Activated T-cell treated with anti-CD3 and anti-CD28 coated beads, Interleukin-2, amount 50 U/mL, for 24 hours (primary cell): ENCODE results near the gene CD209.
"Not testable (repeated sequence)": the region's sequence is repeated elsewhere in the genome, so short reads cannot be mapped to it uniquely, and the experiment has no call there.

Experiments
- DNase-seq: peaks from one replicate; pipeline ENCODE4 v3.0.0-alpha.2; 2020
- H3K27ac Mint-ChIP-seq: 2 replicates; pipeline ENCODE4 v1.8.0; 2020; ENCODE audit warnings: mild to moderate bottlenecking, mixed read lengths
- H3K27me3 Mint-ChIP-seq: 2 replicates; pipeline ENCODE4 v1.8.0; 2020; ENCODE audit warnings: mixed read lengths
- H3K36me3 Mint-ChIP-seq: 2 replicates; pipeline ENCODE4 v1.8.0; 2020; ENCODE audit warnings: low read depth, mixed read lengths
- H3K4me1 Mint-ChIP-seq: 2 replicates; pipeline ENCODE4 v1.8.0; 2020; ENCODE audit warnings: low read depth, mixed read lengths
- H3K4me3 Mint-ChIP-seq: 2 replicates; pipeline ENCODE4 v1.8.0; 2020; ENCODE audit warnings: mild to moderate bottlenecking, moderate library complexity, mixed read lengths
- H3K9me3 Mint-ChIP-seq: 2 replicates; pipeline ENCODE4 v1.8.0; 2020; ENCODE audit warnings: mixed read lengths

The CD209 gene, protein sequence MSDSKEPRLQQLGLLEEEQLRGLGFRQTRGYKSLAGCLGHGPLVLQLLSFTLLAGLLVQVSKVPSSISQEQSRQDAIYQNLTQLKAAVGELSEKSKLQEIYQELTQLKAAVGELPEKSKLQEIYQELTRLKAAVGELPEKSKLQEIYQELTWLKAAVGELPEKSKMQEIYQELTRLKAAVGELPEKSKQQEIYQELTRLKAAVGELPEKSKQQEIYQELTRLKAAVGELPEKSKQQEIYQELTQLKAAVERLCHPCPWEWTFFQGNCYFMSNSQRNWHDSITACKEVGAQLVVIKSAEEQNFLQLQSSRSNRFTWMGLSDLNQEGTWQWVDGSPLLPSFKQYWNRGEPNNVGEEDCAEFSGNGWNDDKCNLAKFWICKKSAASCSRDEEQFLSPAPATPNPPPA

DNA sequence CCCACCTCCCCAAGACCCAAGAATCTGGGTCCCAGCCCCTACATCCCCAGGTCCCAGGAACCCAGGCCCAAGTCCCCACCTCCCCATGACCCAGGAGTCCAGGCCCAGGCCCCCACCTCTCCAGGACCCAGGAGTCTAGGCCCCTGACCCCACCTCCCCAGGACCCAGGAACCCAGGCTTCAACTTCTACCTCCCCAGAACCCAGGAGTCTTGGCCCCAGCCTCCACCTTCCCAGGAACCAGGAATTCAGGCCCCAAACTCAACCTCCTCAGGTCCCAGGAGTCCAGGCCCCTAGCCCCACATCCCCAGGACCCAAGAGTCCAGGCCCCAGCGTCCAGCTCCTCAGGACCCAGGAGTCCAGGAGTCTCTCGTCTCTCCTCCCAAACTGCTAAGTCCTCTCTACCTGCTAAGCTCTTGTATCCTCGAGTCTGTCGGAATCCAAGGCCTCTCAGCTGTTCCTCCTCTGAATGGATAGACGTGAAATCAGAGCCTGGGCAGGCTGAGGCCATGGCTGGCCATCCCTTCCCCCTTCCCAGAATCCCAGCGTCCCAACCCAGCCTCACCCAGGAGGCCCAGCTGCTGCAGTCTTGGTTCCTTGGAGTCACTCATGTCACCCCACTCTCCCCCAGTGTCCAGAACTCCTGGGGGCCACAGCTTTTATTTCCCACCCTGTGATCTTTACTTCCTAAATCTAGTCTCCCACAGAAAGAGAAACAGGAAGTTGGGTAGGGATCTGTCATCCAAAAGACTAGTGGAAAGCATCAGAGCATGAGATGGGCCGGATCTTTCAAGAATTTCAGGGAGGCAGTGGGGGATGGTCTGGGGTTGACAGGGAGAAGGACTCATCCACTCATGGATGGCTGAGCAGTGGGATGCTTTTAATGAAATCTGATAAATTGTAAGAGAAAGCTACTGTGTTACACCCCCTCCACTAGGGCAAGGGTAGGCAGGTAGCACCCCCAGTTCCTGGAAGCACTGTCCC, at the start of gene CD209:
TSS of gene CD209 (minus strand) at position 632 of the 982 bp plus-strand sequence. CDS start at position 609, 23 bp downstream.
- peaks cover 48% of the 10 kb centered on the region for H3K27me3 Mint-ChIP-seq
- H3K36me3 Mint-ChIP-seq, result no peaks in the 10 kb centered on the region
- peak; percentile 28 for DNase-seq
- no peak within 1 kb of the TSS for H3K4me3 Mint-ChIP-seq
- H3K9me3 Mint-ChIP-seq, result peaks cover 14% of the 10 kb centered on the region
- H3K4me1 Mint-ChIP-seq, result peaks cover 30% of the 10 kb centered on the region
- H3K27ac Mint-ChIP-seq, result no peak within 1 kb of the TSS

DNA sequence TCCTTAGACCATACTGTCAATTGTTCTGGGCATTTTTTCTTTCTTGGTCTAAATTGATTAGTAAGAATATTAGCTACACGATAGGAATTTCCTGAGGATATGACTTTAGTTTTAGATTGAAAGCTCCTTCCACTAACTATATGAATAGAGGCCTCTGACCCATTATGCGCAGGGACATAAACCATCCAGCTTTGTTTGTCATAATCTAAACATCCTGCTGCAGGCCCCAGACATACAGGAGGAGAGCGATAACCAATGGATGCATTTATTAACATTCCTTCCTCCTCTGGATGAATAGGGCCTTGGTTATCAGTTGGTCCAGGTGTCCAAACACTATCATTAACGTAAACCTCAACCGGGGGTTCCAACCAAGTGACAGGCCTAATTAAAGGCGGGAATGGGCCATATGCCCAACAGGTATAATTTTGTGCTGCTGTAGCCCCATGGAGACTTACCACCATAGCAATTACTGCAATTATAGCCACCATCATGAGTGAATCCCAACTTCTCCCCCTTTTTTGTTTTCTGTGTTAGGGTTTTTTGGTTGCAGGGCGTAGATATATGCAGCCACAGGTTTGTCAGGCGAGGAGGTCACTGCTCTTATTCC, 48.3 kb upstream of the CD209 start:
- DNase-seq, result no peak

DNA sequence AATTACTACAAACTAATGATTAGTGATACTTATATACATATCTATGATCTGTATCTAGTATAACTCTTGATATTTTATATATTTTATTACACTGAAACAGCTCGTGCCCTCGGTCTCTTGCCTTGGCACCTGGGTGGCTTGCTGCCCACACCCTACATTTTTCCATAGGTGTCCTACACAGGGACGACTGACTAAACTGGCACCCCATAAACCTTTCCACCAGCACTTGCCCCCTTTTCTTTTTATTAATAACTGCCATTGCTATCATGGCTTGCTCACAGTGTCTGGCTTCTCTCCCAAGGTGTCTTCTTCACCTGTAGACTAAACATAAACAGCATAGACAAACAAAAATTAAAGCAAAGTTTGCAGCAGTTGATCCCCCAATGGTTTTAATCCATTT, 46.2 kb upstream of the CD209 start:
- no peak for DNase-seq
- H3K27me3 Mint-ChIP-seq, result peaks cover 40% of the 10 kb centered on the region
- H3K36me3 Mint-ChIP-seq, result no peaks in the 10 kb centered on the region
- peaks cover 8% of the 10 kb centered on the region for H3K4me1 Mint-ChIP-seq
- H3K27ac Mint-ChIP-seq, result no peak overlapping the region
- no peak overlapping the region for H3K4me3 Mint-ChIP-seq
- peaks cover 3% of the 10 kb centered on the region for H3K9me3 Mint-ChIP-seq

More for the DNA sequence above, 48.3 kb upstream of the CD209 start:
- Mint-ChIP-seq H3K9me3 (peaks cover 3% of the 10 kb centered on the region), H3K4me1 (peaks cover 12% of the 10 kb centered on the region), H3K27ac (no peak overlapping the region), H3K4me3 (no peak overlapping the region), H3K27me3 (peaks cover 34% of the 10 kb centered on the region), H3K36me3 (no peaks in the 10 kb centered on the region)

DNA sequence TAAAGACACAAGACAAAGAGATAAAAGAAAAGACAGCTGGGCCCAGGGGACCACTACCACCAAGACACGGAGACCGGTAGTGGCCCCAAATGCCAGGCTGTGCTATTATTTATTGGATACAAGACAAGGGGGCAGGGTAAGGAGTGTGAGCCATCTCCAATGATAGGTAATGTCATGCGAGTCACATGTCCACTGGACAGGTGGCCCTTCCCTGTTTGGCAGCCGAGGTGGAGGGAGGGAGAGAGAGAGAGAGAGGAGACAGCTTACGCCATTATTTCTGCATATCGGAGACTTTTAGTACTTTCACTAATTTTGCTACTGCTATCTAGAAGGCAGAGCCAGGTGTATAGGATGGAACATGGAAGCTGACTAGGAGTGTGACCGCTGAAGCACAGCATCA, 45.4 kb upstream of the CD209 start:
- H3K36me3 Mint-ChIP-seq, DNase-seq, H3K4me1 Mint-ChIP-seq, H3K27ac Mint-ChIP-seq, H3K4me3 Mint-ChIP-seq, H3K9me3 Mint-ChIP-seq: not testable (repeated sequence)
- peaks cover 45% of the 10 kb centered on the region for H3K27me3 Mint-ChIP-seq

DNA sequence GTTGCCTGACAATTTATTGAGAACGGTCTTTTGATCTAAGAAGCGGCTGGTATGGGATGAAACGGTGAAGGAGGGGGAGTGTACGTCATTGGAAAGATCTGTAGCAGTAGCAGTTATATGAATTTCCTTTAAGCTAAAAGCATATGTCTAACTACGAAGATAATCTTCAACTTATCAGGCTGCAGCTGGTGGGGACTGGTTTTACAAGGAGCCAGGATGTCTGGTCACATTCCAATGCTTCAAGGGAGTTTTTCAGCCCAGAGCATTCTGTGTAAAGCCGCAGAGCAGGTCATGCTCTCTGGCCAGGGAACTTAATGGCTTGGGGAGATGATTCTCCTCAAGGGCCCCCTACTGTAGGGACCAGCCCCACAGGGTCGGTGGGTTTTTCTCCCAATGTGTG, 44.9 kb upstream of the CD209 start:
- no peaks in the 10 kb centered on the region for H3K36me3 Mint-ChIP-seq
- no peak overlapping the region for H3K4me3 Mint-ChIP-seq
- H3K9me3 Mint-ChIP-seq, result peaks cover 3% of the 10 kb centered on the region
- peaks cover 46% of the 10 kb centered on the region for H3K27me3 Mint-ChIP-seq
- peaks cover 10% of the 10 kb centered on the region for H3K4me1 Mint-ChIP-seq
- DNase-seq, result no peak
- H3K27ac Mint-ChIP-seq, result no peak overlapping the region

DNA sequence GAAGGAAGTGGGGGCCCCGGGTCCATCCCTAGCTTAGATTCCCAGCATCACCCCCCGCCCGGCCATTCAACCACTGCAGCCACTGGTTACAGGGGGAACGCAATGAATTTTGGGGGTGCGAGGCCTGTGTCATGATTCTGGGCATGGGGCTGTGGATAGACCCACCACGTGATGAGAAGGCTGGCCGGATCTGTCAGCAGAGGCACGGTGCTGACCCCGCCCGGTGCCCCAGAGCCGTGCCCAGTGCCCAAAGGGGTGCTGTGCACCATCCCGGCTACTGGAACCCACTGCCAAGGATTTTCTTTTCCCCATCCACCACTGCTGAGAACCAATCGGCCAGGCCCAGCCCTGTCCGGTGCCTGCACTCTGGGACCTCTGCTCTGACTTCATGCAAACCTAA, 43.1 kb upstream of the CD209 start:
- peaks cover 10% of the 10 kb centered on the region for H3K4me1 Mint-ChIP-seq

DNA sequence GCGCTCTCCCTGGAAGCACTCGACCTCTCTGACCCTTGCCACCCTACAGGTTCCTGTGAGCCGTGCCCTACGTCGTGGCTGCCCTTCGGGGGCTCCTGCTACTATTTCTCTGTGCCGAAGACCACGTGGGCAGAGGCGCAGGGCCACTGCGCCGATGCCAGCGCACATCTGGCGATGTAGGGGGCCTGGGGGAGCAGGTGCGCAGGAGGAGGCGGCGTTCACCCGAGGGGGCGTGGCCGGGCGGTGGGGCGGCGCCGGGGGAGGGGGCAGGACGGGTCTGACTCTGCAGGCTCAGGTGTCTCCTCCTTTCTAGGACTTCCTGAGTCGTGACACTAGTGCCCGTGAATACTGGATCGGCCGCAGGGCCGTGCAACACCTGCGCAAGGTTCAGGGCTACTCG, 42.1 kb upstream of the CD209 start:
- Mint-ChIP-seq H3K27ac (no peak overlapping the region), H3K4me3 (no peak overlapping the region), H3K27me3 (peaks cover 63% of the 10 kb centered on the region), H3K36me3 (no peaks in the 10 kb centered on the region), H3K9me3 (peaks cover 5% of the 10 kb centered on the region), H3K4me1 (peaks cover 10% of the 10 kb centered on the region)
- DNase-seq, result peak; percentile 55

More for the DNA sequence above, 43.1 kb upstream of the CD209 start:
- no peak for DNase-seq
- H3K27ac Mint-ChIP-seq, result no peak overlapping the region
- H3K4me3 Mint-ChIP-seq, result no peak overlapping the region
- H3K36me3 Mint-ChIP-seq, result no peaks in the 10 kb centered on the region
- H3K9me3 Mint-ChIP-seq, result peaks cover 5% of the 10 kb centered on the region
- H3K27me3 Mint-ChIP-seq, result peaks cover 61% of the 10 kb centered on the region

DNA sequence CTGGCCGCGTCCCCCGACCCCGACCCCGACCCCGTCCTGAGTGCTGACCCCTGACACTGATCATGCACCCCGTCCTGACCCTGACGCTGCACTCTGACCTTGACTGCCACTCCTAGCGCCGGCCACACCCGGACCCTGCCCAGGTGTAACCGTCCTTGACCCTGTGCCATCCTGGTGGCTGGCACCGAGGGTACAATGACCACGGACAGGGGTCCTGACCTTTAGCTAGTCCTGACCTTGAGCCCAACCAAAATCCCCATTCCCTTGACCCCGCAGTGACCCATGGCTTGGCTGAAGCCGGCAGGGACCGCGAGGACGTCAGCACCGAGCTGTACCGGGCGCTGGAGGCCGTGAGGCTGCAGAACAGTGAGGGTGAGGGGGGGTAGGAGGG, 41.6 kb upstream of the CD209 start:
- Mint-ChIP-seq H3K9me3 (peaks cover 5% of the 10 kb centered on the region), H3K4me3 (no peak overlapping the region), H3K27ac (no peak overlapping the region), H3K27me3 (peaks cover 63% of the 10 kb centered on the region), H3K4me1 (peaks cover 10% of the 10 kb centered on the region), H3K36me3 (no peaks in the 10 kb centered on the region)
- no peak for DNase-seq

DNA sequence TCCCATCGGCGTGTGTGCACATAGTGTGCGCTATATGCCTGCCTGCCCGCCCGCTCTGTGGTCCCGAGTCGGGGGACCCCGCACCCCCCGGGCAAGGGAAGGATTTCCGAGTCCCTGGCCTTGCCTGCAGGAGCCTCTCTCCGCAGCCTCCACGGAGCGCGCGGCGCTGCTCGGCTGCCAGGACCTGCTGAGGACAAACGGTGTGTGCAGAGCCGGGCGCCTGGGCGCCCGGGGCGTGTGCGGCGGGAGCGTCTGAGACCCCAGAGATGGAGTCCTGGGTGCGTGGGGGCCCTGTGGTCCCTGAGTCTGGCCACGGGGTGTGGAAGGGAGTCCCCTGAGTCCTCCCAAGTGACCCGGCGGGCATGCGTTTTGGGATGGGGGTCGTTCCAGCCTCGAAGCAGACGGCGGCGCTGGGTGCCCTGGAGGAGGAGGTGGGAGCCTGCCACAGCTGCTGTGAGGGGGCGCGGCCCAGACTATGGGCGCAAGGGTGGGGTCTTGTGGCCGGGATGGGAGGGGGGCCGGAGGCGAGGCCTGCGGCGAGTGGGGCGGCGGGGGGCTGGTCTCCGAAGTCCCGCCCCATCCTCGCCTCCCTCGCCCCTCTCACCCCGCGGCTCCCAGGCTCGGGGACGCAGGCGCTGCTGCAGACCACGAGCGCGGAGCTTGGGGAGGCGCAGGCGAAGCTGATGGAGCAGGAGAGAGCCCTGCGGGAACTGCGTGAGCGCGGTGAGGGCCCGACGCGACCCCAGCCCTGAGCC, 41.0 kb upstream of the CD209 start:
- DNase-seq, result no peak
- H3K9me3 Mint-ChIP-seq, result peaks cover 3% of the 10 kb centered on the region
- no peaks in the 10 kb centered on the region for H3K36me3 Mint-ChIP-seq
- H3K27ac Mint-ChIP-seq, result no peak overlapping the region
- peaks cover 10% of the 10 kb centered on the region for H3K4me1 Mint-ChIP-seq
- peaks cover 68% of the 10 kb centered on the region for H3K27me3 Mint-ChIP-seq
- H3K4me3 Mint-ChIP-seq, result no peak overlapping the region

DNA sequence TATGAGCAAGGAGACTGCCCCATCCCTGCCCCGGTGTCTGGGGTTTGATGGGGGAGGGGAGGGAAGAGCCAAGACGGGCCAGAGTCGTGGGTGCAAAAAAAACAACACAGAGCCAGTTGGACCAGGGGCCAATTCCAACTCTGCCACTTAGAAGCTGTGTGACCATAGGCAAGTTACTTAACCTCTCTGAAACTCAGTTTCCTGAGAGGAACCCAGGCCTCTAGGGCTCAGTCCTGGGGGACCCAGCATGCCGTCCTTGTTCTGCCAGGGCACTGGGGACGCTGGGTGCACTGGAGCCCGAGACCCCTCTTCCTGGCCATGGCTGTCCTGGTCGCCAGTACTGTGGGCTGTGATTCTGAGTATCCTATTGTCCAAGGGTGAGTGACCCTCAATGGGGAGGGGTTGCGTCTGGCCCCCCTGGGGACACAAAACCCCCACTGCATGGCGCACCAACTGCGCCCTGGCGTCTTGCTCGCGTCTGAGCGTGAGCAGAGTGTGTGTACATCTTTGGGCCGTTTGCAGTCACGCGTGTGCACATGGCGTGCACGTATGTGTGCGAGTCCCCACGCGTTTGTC, 40.4 kb upstream of the CD209 start:
- DNase-seq, result no peak
- H3K4me3 Mint-ChIP-seq, result no peak overlapping the region
- no peaks in the 10 kb centered on the region for H3K36me3 Mint-ChIP-seq
- H3K27me3 Mint-ChIP-seq, result peaks cover 74% of the 10 kb centered on the region
- H3K9me3 Mint-ChIP-seq, result peaks cover 3% of the 10 kb centered on the region
- no peak overlapping the region for H3K27ac Mint-ChIP-seq
- peaks cover 10% of the 10 kb centered on the region for H3K4me1 Mint-ChIP-seq

DNA sequence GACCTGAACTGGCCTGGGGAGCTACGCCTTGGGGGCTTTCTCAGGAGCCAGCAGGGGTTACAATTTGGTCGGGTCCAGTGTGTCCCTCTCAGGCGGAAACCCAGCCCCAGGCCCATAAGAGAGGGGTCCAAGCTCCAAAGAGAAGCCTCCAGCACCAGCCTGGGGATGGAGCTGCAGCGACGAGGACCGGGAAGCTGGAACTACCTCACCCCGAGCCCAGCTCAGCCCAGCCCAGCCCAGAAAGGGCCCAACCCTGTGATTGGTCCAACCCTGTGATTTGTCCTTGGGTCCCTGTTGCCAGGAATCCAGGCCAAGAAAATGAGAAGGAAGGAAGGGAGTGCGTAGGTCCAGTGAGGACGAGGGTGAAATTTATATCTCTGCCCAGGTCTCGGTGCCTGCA, 39.8 kb upstream of the CD209 start:
- peaks cover 10% of the 10 kb centered on the region for H3K4me1 Mint-ChIP-seq
- no peak overlapping the region for H3K4me3 Mint-ChIP-seq
- peak; percentile 31 for DNase-seq
- peaks cover 72% of the 10 kb centered on the region for H3K27me3 Mint-ChIP-seq
- H3K36me3 Mint-ChIP-seq, result no peaks in the 10 kb centered on the region
- H3K27ac Mint-ChIP-seq, result no peak overlapping the region
- H3K9me3 Mint-ChIP-seq, result peaks cover 3% of the 10 kb centered on the region

DNA sequence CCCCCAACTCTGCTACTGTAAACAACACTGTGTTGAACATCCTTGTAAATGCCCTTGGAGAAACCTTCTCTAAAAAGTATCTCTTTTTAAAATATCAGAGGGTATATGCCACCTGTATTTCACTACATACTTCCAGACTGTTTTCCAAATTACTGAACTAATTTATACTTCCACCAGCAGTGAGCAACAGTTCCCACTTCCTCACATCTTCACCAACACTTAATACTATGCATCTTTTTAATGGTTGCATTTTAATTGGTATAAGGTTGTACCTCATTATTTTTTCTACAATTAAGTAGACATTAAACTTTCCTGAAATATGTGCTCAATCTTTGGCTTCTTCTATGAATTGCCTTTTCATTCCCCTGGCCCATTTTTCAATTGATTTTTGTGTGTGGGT, 37.5 kb upstream of the CD209 start:
- Mint-ChIP-seq H3K36me3 (no peaks in the 10 kb centered on the region), H3K4me1 (peaks cover 10% of the 10 kb centered on the region), H3K4me3 (no peak overlapping the region), H3K27me3 (peaks cover 83% of the 10 kb centered on the region), H3K9me3 (peaks cover 3% of the 10 kb centered on the region), H3K27ac (no peak overlapping the region)
- no peak for DNase-seq

DNA sequence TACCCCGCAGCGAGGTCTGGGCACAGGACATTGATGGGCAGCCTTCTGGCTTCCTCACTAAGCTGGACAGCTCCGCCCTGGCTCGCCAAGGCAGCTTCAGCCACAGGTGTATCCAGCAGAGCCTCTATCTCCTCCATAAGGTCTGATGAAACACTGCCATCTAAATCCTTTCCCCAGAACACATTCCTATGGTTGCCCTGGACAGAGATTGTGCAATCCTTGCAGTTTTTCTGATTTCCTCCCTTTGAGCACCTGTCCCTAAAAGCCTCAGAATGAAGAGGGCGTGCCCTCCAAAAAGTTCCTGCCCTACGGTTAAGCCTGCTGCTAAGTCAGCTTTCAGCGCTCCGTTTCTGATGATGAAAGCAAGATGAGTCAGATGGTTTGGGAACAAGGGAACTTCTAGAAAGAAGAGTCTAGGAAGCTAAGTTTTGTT, 36.7 kb upstream of the CD209 start:
- no peaks in the 10 kb centered on the region for H3K36me3 Mint-ChIP-seq
- peak; percentile 23 for DNase-seq
- H3K9me3 Mint-ChIP-seq, result peaks cover 3% of the 10 kb centered on the region
- no peak overlapping the region for H3K4me3 Mint-ChIP-seq
- no peak overlapping the region for H3K27ac Mint-ChIP-seq
- H3K27me3 Mint-ChIP-seq, result peaks cover 78% of the 10 kb centered on the region
- H3K4me1 Mint-ChIP-seq, result peaks cover 4% of the 10 kb centered on the region
